ENCODE results near the gene INPP4B. TPM values are rescaled to one million over a fixed set of nuclear protein-coding genes. Genes with fewer than 3 reads are reported as not detected.

INPP4B gene
- total RNA-seq, 1 donor from 2014 or later: 12.0 TPM

- no peak overlapping the region for H3K4me3 ChIP-seq (ENCODE audit: low read depth, low read length)
- no peak for DNase-seq (ENCODE audit: low read depth)
- TF ChIP-seq, protein P1, sequence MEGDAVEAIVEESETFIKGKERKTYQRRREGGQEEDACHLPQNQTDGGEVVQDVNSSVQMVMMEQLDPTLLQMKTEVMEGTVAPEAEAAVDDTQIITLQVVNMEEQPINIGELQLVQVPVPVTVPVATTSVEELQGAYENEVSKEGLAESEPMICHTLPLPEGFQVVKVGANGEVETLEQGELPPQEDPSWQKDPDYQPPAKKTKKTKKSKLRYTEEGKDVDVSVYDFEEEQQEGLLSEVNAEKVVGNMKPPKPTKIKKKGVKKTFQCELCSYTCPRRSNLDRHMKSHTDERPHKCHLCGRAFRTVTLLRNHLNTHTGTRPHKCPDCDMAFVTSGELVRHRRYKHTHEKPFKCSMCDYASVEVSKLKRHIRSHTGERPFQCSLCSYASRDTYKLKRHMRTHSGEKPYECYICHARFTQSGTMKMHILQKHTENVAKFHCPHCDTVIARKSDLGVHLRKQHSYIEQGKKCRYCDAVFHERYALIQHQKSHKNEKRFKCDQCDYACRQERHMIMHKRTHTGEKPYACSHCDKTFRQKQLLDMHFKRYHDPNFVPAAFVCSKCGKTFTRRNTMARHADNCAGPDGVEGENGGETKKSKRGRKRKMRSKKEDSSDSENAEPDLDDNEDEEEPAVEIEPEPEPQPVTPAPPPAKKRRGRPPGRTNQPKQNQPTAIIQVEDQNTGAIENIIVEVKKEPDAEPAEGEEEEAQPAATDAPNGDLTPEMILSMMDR (conservative IDR thresholded peaks at IDR 0.05; ENCODE audit: low read depth, low read length): no peak
Observed at GRCh38 chr4:142579443-142579842, 266.7 kb downstream of the INPP4B start.

DNA sequence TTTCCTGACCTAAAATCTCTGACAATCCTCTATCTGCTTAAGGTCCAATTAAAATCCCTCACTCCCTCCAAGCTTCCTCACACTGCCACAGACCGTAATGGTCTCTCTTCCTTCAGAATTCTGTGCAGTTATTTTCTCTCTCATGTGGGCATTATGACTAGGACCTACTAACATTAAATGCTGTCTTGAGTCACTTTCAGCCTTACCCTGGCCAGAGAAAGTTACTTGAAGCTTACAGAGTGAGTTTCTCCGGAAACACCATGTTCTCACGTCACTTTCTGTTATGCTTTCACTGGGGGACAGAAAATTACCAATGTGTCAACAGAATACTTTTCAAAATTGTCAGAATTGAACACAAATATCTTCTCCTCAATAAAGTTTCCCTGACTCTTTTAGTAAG is 271.8 kb downstream of the INPP4B start:
- no peak for DNase-seq (ENCODE audit: low read depth)
- no peak overlapping the region for H3K4me3 ChIP-seq (ENCODE audit: low read depth, low read length)
- TF ChIP-seq, protein P1 (conservative IDR thresholded peaks at IDR 0.05; ENCODE audit: low read depth, low read length): no peak

DNA sequence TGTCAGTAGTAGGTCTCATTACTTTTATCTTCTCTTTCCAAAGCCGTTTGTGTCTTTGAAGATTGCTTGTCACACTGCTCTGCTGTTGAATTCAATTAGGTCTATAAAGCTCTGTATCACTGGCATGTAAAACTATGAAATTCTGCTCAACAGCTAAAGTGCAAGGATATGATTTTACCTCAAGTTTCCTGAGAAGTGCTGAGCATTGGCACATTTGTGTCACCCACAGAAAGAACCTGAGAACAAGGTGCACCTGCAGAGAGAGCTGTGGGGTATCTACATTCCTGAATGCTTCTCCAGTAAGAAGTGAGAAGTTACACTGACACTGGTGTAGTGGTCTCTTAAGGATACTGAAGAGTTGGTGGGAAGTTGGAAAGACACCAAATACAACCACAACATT is 274.0 kb downstream of the INPP4B start:
- no peak overlapping the region for H3K4me3 ChIP-seq (ENCODE audit: low read depth, low read length)
- no peak for DNase-seq (ENCODE audit: low read depth)
- TF ChIP-seq, protein P1 (conservative IDR thresholded peaks at IDR 0.05; ENCODE audit: low read depth, low read length): no peak

- peak; percentile 64 for DNase-seq (ENCODE audit: low read depth)
- TF ChIP-seq, protein P1 (conservative IDR thresholded peaks at IDR 0.05; ENCODE audit: low read depth, low read length): no peak
- peak overlapping the region; percentile 5 for H3K4me3 ChIP-seq (ENCODE audit: low read depth, low read length)
Observed at GRCh38 chr4:142567620-142568451, 278.3 kb downstream of the INPP4B start.

DNA sequence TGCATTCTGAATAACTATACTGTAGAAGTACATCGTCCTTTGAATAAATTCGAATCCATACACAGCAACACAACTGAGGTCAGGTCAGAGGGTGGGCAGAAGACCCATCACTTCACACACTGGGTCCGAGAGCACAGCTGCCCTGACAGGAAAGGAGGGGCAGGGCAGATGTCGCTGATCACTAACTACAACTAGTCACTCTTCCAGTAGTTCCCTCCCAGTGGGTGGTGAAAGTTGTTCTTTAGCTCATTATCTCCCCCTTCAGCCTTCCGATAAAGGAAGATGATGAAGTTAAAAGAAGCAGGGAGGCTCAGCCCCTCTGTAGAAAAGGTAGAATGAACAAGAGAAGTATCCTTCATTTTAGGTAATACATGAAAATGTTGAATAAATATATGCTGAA is 278.9 kb downstream of the INPP4B start:
- TF ChIP-seq, protein P1 (conservative IDR thresholded peaks at IDR 0.05; ENCODE audit: low read depth, low read length): peak; percentile 22
- no peak overlapping the region for H3K4me3 ChIP-seq (ENCODE audit: low read depth, low read length)
- no peak for DNase-seq (ENCODE audit: low read depth)

DNA sequence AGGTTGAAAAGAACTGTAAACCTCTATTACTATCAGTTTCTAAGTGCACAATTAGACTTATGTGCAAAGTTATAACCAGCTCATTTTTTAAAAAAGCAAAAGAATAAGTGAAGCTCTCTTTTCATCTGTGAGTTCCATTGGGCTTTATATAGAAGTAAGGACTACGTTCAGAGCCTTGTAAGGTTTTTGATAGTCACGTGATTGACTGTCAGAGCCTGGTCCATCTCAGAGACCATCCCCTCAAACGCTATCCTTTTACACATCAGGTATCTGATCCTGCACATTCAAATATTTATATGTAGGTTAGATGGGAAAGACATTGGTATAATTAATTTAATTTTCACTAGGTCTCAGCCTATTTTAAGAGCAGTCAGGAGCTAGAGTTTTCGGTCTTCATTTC is 279.3 kb downstream of the INPP4B start:
- H3K4me3 ChIP-seq (ENCODE audit: low read depth, low read length): no peak overlapping the region
- DNase-seq (ENCODE audit: low read depth): no peak
- TF ChIP-seq, protein P1 (conservative IDR thresholded peaks at IDR 0.05; ENCODE audit: low read depth, low read length): no peak

GRCh38 chr4:142566243-142566642 is 279.9 kb downstream of the INPP4B start:
- TF ChIP-seq, protein P1 (conservative IDR thresholded peaks at IDR 0.05; ENCODE audit: low read depth, low read length): no peak
- no peak overlapping the region for H3K4me3 ChIP-seq (ENCODE audit: low read depth, low read length)
- no peak for DNase-seq (ENCODE audit: low read depth)

Measured in epithelial cell of proximal tubule (primary cell).